ENCODE results near the gene ANXA11. TPM values are rescaled to one million over a fixed set of nuclear protein-coding genes. Genes with fewer than 3 reads are reported as not detected.

Gene ANXA11
- total and polyA plus RNA-seq, 9 of the 15 experiments (the other 6 are each of a cell fraction or from before 2014, with no cell fraction given), result 43.6 to 212 (median 109) TPM

GRCh38 chr10:80205477-80206276, at the start of gene ANXA11 (continued):
- TF ChIP-seq ARID2 (IDR thresholded peaks at IDR 0.05) (peak; percentile 47; the same call in 1 of the 2 replicates), TAF1 (IDR thresholded peaks at IDR 0.05; ENCODE audit: control insufficient read depth, extremely low read depth, insufficient read depth, low read length, severe bottlenecking) (peak; percentile 85), GATA2 (CRISPR knock-in tag; IDR thresholded peaks at IDR 0.05) (no peak), TSC22D4 (tag; IDR thresholded peaks at IDR 0.05) (no peak), OTX1 (CRISPR knock-in tag; IDR thresholded peaks at IDR 0.05) (peak; percentile 69; the same call in 1 of the 2 replicates), ZEB2 (IDR thresholded peaks at IDR 0.05) (peak; percentile 76; the same call in 1 of the 2 replicates), CREB3 (tag; conservative IDR thresholded peaks at IDR 0.05; ENCODE audit: low read depth) (no peak), NFE2L1 (tag; IDR thresholded peaks at IDR 0.05; ENCODE audit: borderline replicate concordance, low read depth) (no peak), JUN (IDR thresholded peaks at IDR 0.05; ENCODE audit: borderline replicate concordance, low read depth, low read length) (no peak), JUN (CRISPR knock-in tag; IDR thresholded peaks at IDR 0.05; ENCODE audit: borderline replicate concordance) (no peak), CREB3L1 (IDR thresholded peaks at IDR 0.05; ENCODE audit: borderline replicate concordance, low read depth) (0 out of 2 replicates have a peak, but pooled peaks have one; percentile 45), SRSF9 (IDR thresholded peaks at IDR 0.05; ENCODE audit: borderline replicate concordance, low read depth, low read length) (no peak), PURB (CRISPR knock-in tag; IDR thresholded peaks at IDR 0.05; ENCODE audit: low read depth) (no peak), E2F5 (CRISPR knock-in tag; IDR thresholded peaks at IDR 0.05) (no peak), HEY1 (CRISPR knock-in tag; IDR thresholded peaks at IDR 0.05; ENCODE audit: borderline replicate concordance) (no peak; the same call in 1 of the 2 replicates), TFAP4 (CRISPR knock-in tag; IDR thresholded peaks at IDR 0.05; ENCODE audit: borderline replicate concordance) (peak; percentile 40; the same call in 1 of the 2 replicates), PYGO2 (tag; IDR thresholded peaks at IDR 0.05) (no peak), ZNF12 (CRISPR knock-in tag; IDR thresholded peaks at IDR 0.05) (no peak), ZNF274 (IDR thresholded peaks at IDR 0.05; ENCODE audit: borderline replicate concordance, low read depth, low read length) (no peak), MBD1 (CRISPR knock-in tag; IDR thresholded peaks at IDR 0.05) (no peak)

All from K562 (cell line).